GM18526 (cell line): ENCODE data around the gene CDH12.

Experiments
- POLR2A ChIP-seq: IDR thresholded peaks from 3 replicates; pipeline ENCODE4 v1.6.1; 2011; ENCODE audit not compliant: insufficient read length; ENCODE audit errors: extremely low read depth

CDH12 gene

DNA sequence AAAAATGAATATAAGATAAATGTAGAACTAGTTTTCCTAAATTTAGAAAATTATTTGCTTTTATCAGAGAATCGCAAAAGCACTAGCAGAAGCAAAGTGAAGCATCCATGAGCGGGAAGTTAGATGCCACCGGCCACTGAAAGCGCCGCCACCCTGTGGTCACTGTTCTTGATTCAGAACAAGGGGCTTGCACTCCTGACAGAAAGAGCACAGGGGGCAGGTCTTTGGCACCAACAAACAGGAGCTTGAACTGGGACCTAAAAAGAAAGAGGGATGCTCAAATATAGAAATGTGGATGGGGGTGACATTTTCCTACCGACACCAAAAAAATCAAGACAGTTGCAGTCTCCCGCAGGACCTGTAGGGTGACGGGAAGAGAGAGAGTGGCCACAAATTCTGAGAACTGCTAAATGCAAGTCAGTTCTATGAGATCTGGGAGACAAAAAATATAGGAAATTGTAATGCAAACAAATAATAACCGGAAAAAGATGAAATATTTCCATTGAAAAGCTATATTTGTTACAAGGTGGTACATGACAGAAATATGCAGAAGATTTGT lies 144.3 kb downstream of the CDH12 start:
- TF ChIP-seq POLR2A = no peak

DNA sequence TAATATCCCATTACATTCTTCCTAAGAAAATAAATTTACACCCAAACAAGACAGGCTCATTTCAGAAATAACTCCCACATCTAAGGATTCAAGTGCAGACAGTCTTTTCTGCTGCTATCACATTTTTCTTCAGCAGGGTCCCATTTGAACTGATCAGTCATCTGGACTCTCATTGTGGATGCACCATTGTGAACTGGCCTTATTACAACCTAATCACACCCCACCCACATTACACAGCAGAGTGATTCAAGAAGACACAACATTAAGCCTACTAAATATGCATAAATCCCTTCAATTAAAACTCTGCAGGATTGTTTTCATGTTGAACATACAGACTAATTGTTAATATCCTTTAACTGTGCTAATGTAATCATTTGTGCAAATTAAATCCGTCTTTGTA lies 146.2 kb downstream of the CDH12 start:
- no peak for TF ChIP-seq POLR2A

DNA sequence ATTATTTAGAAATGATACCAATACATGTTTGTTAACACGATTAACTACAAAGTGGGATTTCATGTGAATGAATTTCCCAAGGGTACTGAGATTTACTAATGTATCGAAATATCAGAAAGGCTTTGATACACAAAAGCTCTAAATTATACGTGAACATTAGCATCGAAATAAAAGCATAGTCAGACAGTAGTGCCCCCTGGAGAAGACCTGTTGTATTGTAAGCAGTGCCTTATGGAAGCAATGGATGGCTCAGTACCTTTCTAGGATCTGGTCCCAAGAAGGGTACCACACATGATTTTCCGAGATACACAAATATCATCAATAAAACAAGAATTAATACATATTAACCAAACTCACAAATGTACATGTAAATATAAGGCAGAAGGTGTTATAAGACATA lies 153.8 kb downstream of the CDH12 start:
- TF ChIP-seq POLR2A = no peak

DNA sequence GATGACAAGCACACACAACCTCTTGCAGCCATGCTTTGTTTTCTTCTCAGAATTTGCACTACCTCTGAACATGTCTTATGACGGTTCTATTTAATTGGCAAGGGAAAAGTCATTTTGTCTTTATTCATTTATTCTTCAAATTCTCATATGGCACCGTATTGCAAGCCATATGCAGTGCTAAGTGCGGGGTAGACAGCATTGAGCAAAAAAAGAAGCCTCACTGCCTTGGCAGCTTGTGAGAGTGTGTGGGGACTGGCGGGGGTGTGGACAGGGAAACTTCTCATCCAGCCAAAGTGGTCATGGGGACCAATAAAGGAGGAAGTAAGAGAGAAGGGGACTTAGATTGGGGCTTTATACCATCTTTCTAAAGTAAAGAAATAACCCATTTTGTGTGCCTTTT lies 160.0 kb downstream of the CDH12 start:
- no peak for TF ChIP-seq POLR2A

DNA sequence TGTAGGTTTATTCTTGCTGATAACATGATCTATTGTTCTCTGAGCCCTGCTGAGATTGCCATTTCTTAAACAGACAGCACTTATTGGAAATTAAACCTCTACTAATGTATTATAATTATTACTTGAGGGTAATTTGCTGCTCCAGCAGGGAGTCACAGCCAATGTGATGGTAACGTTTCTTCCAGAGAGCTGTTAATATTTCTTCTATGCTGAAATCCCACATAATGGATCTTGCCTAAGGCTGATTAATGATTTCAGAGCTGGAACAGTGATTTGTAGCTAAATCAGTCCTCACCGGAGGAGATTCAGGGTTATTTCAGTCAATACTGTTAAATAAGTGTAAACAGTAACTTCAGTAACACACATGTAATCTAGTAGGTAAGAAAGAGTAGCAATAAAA lies 170.1 kb downstream of the CDH12 start:
- TF ChIP-seq POLR2A = no peak

DNA sequence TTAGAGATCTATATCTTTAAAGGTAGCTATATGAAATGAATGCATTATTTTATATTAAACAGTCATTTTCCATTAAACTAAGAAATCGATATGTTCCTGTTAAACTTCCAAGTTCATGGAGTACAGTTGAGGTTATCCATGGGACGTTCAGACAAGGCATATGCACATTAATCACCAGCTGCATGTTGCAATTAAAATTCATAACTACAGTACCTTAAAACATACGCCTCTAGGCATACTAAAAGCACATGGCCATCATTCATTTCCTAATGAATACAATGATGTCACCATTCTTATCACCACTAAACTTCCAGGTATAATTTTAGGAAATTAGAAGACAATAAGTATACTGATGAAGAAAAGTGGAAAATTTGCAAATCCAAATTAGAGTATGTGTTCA lies 174.3 kb downstream of the CDH12 start:
- TF ChIP-seq POLR2A = no peak

DNA sequence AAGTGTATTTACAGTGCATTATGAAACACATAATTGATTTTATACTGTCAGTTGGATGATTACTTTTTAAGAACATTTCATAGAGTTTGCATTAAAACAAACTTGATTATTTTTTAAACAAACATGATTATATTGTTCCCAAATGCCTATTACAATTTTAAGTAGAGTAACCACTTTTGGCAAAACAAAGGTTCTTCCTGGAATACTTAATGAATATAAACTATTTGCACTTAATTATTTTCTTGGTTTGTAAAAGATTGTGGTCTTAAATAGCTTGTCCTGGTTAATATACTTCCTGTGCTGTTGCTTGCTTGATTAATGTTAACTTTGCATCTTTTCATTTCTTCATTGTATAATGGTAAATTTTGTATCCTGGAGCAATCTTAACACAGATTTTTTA lies 180.0 kb downstream of the CDH12 start:
- TF ChIP-seq POLR2A = no peak

DNA sequence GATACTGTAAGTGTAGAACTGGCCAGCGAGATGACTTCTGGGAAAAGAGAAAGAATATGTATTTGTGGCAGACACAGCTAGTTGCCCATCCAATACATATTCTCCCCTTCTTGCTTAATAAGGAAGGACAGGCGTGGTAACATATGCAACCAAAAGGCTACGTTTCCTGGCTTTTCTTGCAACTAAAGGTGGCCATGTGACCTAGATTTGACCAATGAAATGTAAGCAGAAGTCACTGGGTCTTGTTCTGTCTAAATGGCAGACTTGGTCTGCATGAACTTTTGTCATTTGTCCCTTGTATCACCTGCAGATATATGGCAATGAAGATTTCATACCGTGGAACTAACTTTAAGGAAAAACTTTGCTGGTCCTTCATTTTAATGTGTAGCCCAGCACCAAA lies 183.8 kb downstream of the CDH12 start:
- no peak for TF ChIP-seq POLR2A

DNA sequence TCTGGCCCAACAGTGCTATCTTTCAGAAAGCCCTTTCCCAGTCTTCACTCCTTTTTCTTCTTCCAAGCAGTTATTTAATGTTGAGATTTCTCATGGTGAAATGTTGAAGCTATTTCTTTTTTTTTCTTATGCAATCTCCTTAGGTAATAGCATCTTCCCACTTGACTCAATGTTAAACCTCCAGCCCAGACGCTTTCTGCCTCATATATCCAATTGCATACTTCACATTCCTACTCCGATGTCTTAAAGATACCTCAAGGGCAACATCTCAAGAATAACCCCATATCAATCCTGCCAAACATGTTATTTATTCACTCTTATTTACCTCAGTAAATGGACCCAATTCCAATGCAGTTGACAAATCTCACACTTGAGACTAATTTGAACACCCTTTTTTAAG lies 187.3 kb downstream of the CDH12 start:
- no peak for TF ChIP-seq POLR2A

DNA sequence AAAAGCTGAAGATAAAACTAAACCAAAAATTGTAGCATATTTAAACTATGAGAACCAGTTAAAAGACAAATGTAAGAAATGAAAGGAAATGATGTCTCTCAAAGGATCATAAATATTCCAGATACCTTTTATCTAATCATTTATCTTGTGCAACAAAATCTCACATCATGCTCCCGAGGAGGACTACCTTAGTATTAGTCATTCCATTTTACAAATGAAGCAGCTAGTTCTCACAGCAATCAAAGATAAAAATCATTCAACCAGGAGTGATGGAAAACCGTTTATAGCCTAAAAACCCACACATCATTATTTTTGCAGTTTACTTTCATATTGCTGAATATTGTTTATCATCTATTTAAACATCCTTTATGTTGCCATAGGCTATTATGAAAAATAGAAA lies 190.0 kb downstream of the CDH12 start:
- TF ChIP-seq POLR2A = no peak

DNA sequence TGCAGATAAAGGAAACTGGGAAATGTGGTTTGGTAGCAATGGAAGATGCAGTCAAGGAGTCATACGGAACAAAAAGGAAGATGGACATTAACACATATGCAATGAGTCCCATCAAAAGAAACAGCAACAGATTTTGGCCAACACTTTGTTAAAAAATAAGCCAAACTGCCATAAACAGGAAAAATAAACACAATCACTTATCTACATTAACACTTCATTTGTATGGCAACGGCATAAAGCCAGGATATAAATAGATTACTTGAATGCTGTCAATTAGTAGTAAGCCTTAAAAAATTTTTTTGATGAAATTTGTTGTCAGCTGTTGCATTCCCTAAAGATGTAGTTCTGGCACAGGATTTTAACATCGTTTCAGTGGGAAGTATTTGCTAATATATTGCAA lies 190.8 kb downstream of the CDH12 start:
- TF ChIP-seq POLR2A = no peak

DNA sequence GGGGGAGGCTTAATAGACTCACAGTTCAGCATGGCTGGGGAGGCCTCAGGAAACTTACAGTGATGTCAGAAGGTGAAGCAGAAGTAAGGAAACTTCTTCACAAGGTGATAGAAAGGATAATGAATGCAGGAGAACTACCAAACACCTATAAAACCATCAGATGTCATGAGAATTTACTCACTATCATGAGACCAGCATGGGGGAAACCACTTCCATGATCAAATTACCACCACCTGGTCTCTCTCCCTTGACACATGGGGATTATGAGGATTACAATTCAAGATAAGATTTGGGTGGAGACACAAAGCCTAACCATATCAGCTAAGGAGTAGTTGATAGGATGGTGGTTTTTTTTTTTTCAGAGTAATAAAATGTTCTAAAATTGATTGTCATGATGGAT lies 201.8 kb downstream of the CDH12 start:
- TF ChIP-seq POLR2A = no peak

DNA sequence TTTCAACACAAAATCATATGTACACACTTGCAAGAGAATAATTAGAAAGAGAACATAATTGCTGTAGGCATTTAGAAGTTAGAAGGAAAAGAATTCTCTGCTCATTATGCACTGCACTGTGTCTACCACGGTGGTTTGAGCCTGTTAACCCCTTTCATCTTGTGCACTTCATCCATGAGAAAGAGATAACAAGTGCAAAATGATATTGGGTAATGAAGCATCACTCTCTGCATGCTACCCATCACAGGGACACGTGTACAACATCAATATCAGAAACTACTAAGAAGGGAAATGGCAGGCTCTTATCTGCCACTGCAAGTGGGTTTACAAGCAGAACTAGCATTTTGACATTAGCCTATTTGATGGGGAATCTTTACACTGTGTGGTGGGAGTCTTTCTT lies 202.6 kb downstream of the CDH12 start:
- no peak for TF ChIP-seq POLR2A

DNA sequence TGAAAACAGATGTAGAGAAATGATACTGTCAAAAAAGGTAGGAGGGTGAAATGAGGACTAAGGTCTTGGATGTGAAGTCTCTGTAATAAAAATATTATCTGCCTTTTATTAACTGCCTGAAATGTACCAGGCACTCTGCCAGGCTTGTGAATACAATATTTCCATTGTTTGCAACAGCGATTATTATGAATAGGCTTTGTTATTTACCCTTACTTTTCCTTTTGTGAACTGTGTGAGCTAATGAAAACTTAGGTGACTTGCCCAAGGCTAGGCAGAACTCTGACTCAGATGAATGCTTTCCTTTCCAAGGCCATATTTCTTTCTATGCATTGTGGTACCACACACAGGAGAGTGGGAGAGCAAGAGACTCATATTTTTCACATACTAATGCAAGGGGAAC lies 204.1 kb downstream of the CDH12 start:
- TF ChIP-seq POLR2A = no peak

DNA sequence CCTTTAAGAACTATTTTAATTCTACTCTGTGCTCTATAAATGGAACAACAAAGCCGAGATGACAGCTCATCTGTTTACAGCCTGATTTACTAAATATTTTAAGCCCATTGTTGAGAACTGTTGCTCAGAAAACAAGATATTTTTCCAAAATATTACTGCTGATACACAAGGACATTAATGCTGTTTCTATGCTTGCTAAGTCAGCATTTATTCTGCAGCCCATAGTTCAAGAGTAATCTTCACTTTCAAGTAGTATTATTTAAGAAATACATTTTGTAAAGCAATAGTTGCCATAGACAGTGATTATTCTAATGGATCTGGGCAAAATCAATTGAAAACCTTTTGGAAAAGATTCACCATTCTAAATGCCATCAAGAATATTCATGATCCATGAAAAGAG lies 208.3 kb downstream of the CDH12 start:
- no peak for TF ChIP-seq POLR2A

DNA sequence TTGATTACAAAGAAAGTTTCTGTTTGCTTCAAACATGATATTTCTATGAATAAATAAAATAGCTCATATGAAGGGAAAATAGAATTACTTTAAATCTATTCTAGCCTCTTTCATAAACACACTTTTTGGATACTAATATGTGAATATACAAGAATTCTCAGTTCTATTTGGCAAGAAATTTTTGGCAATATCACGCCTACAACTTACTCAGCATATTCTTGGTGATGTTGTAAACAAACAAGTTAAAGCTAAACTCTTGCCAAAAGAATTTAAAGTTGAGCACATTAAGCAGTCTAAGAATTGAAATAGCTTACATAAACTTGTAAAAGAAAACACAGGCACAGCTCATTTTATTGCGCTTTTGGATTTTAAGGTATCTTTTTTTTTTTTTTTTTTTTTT lies 209.8 kb downstream of the CDH12 start:
- no peak for TF ChIP-seq POLR2A

DNA sequence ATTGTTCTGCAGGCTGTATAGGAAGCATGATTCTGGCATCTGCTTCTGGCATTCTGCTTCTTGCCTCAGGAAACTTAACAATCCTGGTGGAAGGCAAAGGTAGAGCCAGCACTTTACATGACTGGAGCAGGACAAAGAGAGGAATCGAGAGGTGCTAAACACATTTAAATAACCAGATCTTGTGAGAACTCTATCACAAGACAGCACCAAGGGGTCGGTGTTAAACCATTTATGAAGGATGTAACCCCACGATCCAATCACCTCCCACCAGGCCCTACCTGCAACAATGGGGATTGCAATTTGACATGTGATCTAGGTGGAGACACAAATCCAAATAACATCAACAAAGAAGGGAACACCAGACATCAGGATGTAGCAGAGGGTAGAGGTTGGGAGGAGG lies 221.5 kb downstream of the CDH12 start:
- no peak for TF ChIP-seq POLR2A

DNA sequence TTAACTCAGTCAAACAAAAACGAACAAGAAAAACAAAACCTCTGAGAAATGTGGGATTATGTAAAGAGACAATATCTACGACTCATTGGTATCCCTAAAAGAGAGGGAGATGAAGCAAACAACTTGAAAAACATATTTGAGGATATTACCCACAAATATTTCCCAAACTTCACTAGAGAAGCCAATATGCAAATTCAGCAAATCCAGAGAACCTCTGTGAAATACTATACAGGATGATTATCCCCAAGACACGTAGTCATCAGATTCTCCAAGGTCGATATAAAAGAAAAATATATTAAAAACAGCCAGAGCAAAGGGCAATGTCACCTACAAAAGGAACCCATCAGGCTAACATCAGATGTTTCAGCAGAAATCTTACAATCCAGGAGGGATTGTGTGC lies 226.1 kb downstream of the CDH12 start:
- no peak for TF ChIP-seq POLR2A

DNA sequence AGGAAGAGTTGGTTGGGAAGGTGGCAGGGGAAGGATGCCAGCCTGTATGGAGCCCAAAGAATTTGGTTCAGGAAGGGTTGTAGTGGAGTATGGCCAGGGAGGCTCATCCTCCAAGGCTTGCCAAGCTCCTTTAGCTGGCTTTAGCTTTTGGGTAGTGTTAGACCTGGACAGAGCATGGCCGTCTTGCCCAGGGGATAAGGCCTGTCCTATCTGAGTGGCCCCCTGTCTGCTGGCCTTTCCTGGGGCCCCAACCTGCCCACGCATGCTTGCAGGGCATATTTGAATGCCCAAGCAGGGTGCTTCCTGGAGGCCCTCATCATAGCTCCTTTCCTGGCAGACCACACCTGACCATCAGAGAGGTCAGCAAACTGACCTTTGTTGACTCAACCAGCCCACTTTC lies 227.7 kb downstream of the CDH12 start:
- no peak for TF ChIP-seq POLR2A

DNA sequence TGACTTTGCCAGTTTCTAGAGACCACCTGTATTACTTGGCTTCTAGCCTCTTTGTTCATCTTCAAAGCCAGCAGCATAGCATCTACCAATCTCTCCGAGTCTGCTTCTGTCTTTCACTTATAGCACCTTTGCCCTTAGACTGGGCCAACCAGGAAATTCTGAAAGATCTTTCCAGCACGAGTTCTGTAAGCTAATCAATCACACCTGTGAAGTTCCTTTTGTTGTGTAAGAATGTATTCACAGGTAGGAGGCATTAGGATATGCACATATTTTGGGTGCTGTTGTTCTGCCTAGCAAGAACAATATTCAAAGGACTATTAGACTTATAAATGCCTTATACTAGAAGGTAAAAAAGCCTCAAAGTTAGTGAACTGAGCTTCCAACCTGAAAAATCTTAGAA lies 232.1 kb downstream of the CDH12 start:
- TF ChIP-seq POLR2A = no peak
